HepG2 (cell line): ENCODE results near the gene DENND4A. TPM values are rescaled to one million over a fixed set of nuclear protein-coding genes. Genes with fewer than 3 reads are reported as not detected.

Experiments
- ARHGAP35 ChIP-seq: sonication (generic); formaldehyde crosslinking; IDR thresholded peaks from 2 replicates; pipeline ENCODE4 v1.9.0; 2022; ENCODE audit warnings: mild to moderate bottlenecking, inconsistent platforms, moderate library complexity, missing genetic modification reagents, borderline replicate concordance
- FIP1L1 ChIP-seq: fragments of 200-400 bp; formaldehyde crosslinking; IDR thresholded peaks from 2 replicates; pipeline ENCODE4 v1.6.1; 2018; ENCODE audit warnings: low read depth, mild to moderate bottlenecking, low read length, moderate library complexity, borderline replicate concordance; ENCODE audit not compliant: insufficient read depth
- GPN1 ChIP-seq: sonication (generic); formaldehyde crosslinking; IDR thresholded peaks from 2 replicates; pipeline ENCODE4 v1.5.1; 2020; ENCODE audit warnings: missing genetic modification reagents, borderline replicate concordance
- NR2C2 ChIP-seq: sonication (generic); formaldehyde crosslinking; IDR thresholded peaks from 2 replicates; pipeline ENCODE4 v1.4.0; 2020; ENCODE audit warnings: missing genetic modification reagents, mild to moderate bottlenecking, moderate library complexity, borderline replicate concordance
- NR2F1 ChIP-seq, 2 experiments: fragments of 450-650 bp in 1 of 2; formaldehyde crosslinking in 1 of 2; IDR thresholded peaks; 2 replicates each; pipeline versions ENCODE4 v1.5.0 to v1.6.1; 2016 to 2020; ENCODE audit warnings: mild to moderate bottlenecking in 1 of 2, missing compliant biosample characterization in 1 of 2, missing genetic modification reagents in 1 of 2, moderate library complexity in 1 of 2
- SP140L ChIP-seq: sonication (generic); formaldehyde crosslinking; IDR thresholded peaks from 2 replicates; pipeline ENCODE4 v1.4.0; 2020; ENCODE audit warnings: missing genetic modification reagents, borderline replicate concordance
- SRSF9 ChIP-seq: fragments of 200-400 bp; formaldehyde crosslinking; IDR thresholded peaks from 2 replicates; pipeline ENCODE4 v1.6.1; 2018; ENCODE audit warnings: borderline replicate concordance, mild to moderate bottlenecking, low read depth, low read length; ENCODE audit not compliant: insufficient read depth, poor library complexity, severe bottlenecking
- TCF7L2 ChIP-seq: IDR thresholded peaks from 2 replicates; pipeline ENCODE4 v1.6.1; 2011; ENCODE audit warnings: mild to moderate bottlenecking, low read depth, low read length, moderate library complexity
- ZBTB46 ChIP-seq: sonication (generic); formaldehyde crosslinking; IDR thresholded peaks from 2 replicates; pipeline ENCODE4 v1.4.0; 2020; ENCODE audit warnings: mild to moderate bottlenecking, missing genetic modification reagents, borderline replicate concordance
- ZNF234 ChIP-seq: sonication (generic); formaldehyde crosslinking; conservative IDR thresholded peaks from 2 replicates; pipeline ENCODE4 v1.5.1; 2020; ENCODE audit warnings: mild to moderate bottlenecking, missing genetic modification reagents
- ZNF251 ChIP-seq: sonication (generic); formaldehyde crosslinking; IDR thresholded peaks from 2 replicates; pipeline ENCODE4 v1.9.0; 2021; ENCODE audit warnings: mild to moderate bottlenecking, missing genetic modification reagents
- ZNF275 ChIP-seq: sonication (generic); formaldehyde crosslinking; IDR thresholded peaks from 2 replicates; pipeline ENCODE4 v1.8.0; 2022; ENCODE audit warnings: missing genetic modification reagents, mild to moderate bottlenecking, inconsistent platforms, borderline replicate concordance
- ZNF33A ChIP-seq: sonication (generic); formaldehyde crosslinking; IDR thresholded peaks from 2 replicates; pipeline ENCODE4 v1.5.1; 2020; ENCODE audit warnings: missing genetic modification reagents, mild to moderate bottlenecking, moderate library complexity, borderline replicate concordance
- ZNF343 ChIP-seq: sonication (generic); formaldehyde crosslinking; IDR thresholded peaks from 2 replicates; pipeline ENCODE4 v1.4.0; 2020; ENCODE audit warnings: mild to moderate bottlenecking, missing genetic modification reagents
- ZNF350 ChIP-seq: sonication (generic); formaldehyde crosslinking; IDR thresholded peaks from 2 replicates; pipeline ENCODE4 v1.4.0; 2020; ENCODE audit warnings: mild to moderate bottlenecking, low read depth, missing genetic modification reagents, borderline replicate concordance
- ZNF563 ChIP-seq: sonication (generic); formaldehyde crosslinking; IDR thresholded peaks from 2 replicates; pipeline ENCODE4 v1.8.0; 2022; ENCODE audit warnings: mild to moderate bottlenecking, moderate library complexity, missing genetic modification reagents
- ZNF567 ChIP-seq: sonication (generic); formaldehyde crosslinking; IDR thresholded peaks from 2 replicates; pipeline ENCODE4 v1.8.1; 2023; ENCODE audit warnings: mild to moderate bottlenecking, missing genetic modification reagents, borderline replicate concordance
- ZNF570 ChIP-seq: sonication (generic); formaldehyde crosslinking; IDR thresholded peaks from 2 replicates; pipeline ENCODE4 v1.4.0; 2020; ENCODE audit warnings: mild to moderate bottlenecking, missing genetic modification reagents, borderline replicate concordance
- ZNF709 ChIP-seq: sonication (generic); formaldehyde crosslinking; IDR thresholded peaks from 2 replicates; pipeline ENCODE4 v1.5.0; 2020; ENCODE audit warnings: mild to moderate bottlenecking, missing genetic modification reagents
- ZNF879 ChIP-seq: sonication (generic); formaldehyde crosslinking; IDR thresholded peaks from 2 replicates; pipeline ENCODE4 v1.8.1; 2023; ENCODE audit warnings: missing genetic modification reagents
- polyA plus RNA-seq, 8 experiments: library from polyadenylated mRNA; depleted of rRNA in 3 of 8; stranded (reverse) in 7 of 8; unstranded in 1 of 8; fragments of >200 nt; fragmentation: Illumina TruSeq in 4 of 8; extraction: Trizol in 4 of 8; gene quantifications; 2 replicates each; pipeline versions ENCODE4 v1.2.1 to v1.2.3, GENCODE V29; 2011 to 2016; ENCODE audit warnings: low read depth in 4 of 8, missing spikeins in 1 of 8, mixed read lengths in 1 of 8; ENCODE audit not compliant: insufficient read depth in 1 of 8
- total RNA-seq, 5 experiments: library from RNA; depleted of rRNA; stranded (reverse); fragments of >200 nt; fragmentation: Illumina TruSeq; extraction: Trizol; gene quantifications; 2 replicates each; pipeline ENCODE4 v1.2.3, GENCODE V29; 2016; ENCODE audit warnings: low read depth in 1 of 5
- TF ChIP-seq, protein P1 (sequence below): IDR thresholded peaks from 2 replicates; pipeline ENCODE4 v1.6.1; 2012; ENCODE audit warnings: inconsistent platforms
- TF ChIP-seq, protein P2 (sequence below): sonication (generic); formaldehyde crosslinking; conservative IDR thresholded peaks from 2 replicates; pipeline ENCODE4 v1.4.0; 2020; ENCODE audit warnings: missing genetic modification reagents

DENND4A gene
- total and polyA plus RNA-seq, 2 of the 13 experiments (the other 11 are each of a cell fraction or from before 2014, with no cell fraction given) = 13.2 to 18.6 TPM

DNA sequence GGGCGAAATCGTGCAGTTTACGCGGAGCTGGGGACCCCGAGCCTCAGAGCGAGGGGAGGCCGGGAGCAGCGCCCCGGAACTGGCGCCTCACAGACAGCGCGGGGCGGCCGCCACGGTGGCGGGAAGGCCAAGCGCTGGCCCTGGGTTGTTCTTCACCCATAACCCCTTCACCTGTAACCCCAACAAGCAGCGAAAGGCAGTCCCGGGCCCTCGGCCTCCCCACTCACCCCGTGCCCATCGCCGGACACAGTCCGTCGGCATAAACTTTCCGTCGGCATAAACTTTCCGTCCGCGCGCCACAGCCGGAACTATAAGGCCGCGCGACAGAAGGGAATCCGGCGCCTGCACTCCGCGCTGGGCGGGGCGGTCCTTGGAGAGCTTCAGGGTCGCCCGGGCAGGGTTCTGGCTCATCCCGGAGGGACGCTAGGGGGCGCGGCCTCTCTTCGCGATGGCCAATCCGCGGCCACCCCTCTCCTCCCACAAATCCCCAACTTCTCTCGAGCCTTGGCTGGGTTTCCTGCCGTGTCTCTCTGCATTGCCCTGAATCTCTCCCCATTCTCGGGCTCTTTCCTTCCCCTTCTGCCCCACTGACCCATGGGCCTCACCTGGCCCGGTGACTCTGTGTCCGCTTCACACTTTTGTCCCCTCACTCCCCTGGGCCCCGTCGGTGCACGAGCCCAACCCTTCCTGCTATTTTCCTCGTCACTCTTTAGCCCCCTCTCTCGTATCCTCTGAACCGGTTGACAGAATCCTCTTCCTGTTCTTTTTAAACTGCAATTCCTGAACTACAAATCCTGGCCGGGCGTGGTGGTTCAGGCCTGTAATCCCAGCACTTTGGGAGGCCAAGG, 181.0 kb downstream of the DENND4A start, which contains the start of gene INTS14 (continued):
- TF ChIP-seq SP140L (CRISPR knock-in tag) (peak; percentile 95; the same call in 1 of the 2 replicates), NR2C2 (CRISPR knock-in tag) (peak; percentile 91), GPN1 (CRISPR knock-in tag) (0 out of 2 replicates have a peak, but pooled peaks have one; percentile 49), ZNF234 (CRISPR knock-in tag) (no peak), ZNF251 (0 out of 2 replicates have a peak, but pooled peaks have one; percentile 70), ZNF570 (CRISPR knock-in tag) (peak; percentile 53; the same call in 1 of the 2 replicates), ZBTB46 (CRISPR knock-in tag) (peak; percentile 68; the same call in 1 of the 2 replicates), ZNF275 (CRISPR knock-in tag) (peak; percentile 78; the same call in 1 of the 2 replicates), ZNF879 (CRISPR knock-in tag) (0 out of 2 replicates have a peak, but pooled peaks have one; percentile 52), ZNF563 (peak; percentile 19), NR2F1 (CRISPR knock-in tag; IDR thresholded peaks at IDR 0.05) (peak in 1 of 2 experiments; percentile 21; a peak in 1 of 4 replicates), ARHGAP35 (CRISPR knock-in tag) (peak; percentile 94), ZNF343 (CRISPR knock-in tag) (peak; percentile 92), TCF7L2 (no peak), ZNF567 (CRISPR knock-in tag) (peak; percentile 25; the same call in 1 of the 2 replicates), ZNF350 (peak; percentile 94), FIP1L1 (peak; percentile 80; the same call in 1 of the 2 replicates), ZNF709 (CRISPR knock-in tag) (peak; percentile 15; the same call in 1 of the 2 replicates), SRSF9 (no peak), ZNF33A (peak; percentile 69)
- TF ChIP-seq, protein P1, sequence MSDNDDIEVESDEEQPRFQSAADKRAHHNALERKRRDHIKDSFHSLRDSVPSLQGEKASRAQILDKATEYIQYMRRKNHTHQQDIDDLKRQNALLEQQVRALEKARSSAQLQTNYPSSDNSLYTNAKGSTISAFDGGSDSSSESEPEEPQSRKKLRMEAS = peak; percentile 88
- TF ChIP-seq, protein P2, sequence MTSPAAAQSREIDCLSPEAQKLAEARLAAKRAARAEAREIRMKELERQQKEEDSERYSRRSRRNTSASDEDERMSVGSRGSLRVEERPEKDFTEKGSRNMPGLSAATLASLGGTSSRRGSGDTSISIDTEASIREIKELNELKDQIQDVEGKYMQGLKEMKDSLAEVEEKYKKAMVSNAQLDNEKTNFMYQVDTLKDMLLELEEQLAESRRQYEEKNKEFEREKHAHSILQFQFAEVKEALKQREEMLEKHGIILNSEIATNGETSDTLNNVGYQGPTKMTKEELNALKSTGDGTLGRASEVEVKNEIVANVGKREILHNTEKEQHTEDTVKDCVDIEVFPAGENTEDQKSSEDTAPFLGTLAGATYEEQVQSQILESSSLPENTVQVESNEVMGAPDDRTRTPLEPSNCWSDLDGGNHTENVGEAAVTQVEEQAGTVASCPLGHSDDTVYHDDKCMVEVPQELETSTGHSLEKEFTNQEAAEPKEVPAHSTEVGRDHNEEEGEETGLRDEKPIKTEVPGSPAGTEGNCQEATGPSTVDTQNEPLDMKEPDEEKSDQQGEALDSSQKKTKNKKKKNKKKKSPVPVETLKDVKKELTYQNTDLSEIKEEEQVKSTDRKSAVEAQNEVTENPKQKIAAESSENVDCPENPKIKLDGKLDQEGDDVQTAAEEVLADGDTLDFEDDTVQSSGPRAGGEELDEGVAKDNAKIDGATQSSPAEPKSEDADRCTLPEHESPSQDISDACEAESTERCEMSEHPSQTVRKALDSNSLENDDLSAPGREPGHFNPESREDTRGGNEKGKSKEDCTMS (CRISPR knock-in tag) = no peak
